WTC11 (cell line): ENCODE data around the gene AUP1. TPM values are rescaled to one million over a fixed set of nuclear protein-coding genes. Genes with fewer than 3 reads are reported as not detected.

Experiments
- ATAC-seq: fragments of 200-7000 bp; cut with Tn5 transposase; 2 replicates; pipeline ENCODE4 v1.10.0; 2021; ENCODE audit warnings: mild to moderate bottlenecking, moderate library complexity
- CTCF ChIA-PET: fragments of 300-600 bp; sonication (Branson Sonifier 250); formaldehyde crosslinking; loops from one replicate; lab custom pipeline; 2021; ENCODE audit warnings: antibody characterized with exemption; lab: Charles Lee
- POLR2A ChIA-PET: fragments of 350-600 bp; sonication (Branson Sonifier 250); formaldehyde crosslinking; loops from one replicate; lab custom pipeline; 2021; ENCODE audit warnings: antibody characterized with exemption; lab: Charles Lee
- DNase-seq: peaks from one replicate; pipeline ENCODE4 v3.0.0; 2021; ENCODE audit warnings: low spot score
- H3K27ac Mint-ChIP-seq: 2 replicates; pipeline ENCODE4 v1.8.0; 2021; ENCODE audit warnings: mixed read lengths
- H3K27me3 Mint-ChIP-seq: 2 replicates; pipeline ENCODE4 v1.8.0; 2021; ENCODE audit warnings: low read depth, mild to moderate bottlenecking, moderate library complexity, mixed read lengths
- H3K36me3 Mint-ChIP-seq: 2 replicates; pipeline ENCODE4 v1.8.0; 2021; ENCODE audit warnings: mixed read lengths
- H3K4me1 Mint-ChIP-seq: 2 replicates; pipeline ENCODE4 v1.8.0; 2022; ENCODE audit warnings: mixed read lengths
- H3K4me3 Mint-ChIP-seq: 2 replicates; pipeline ENCODE4 v1.8.0; 2021; ENCODE audit warnings: mild to moderate bottlenecking, moderate library complexity, mixed read lengths
- H3K9me3 Mint-ChIP-seq: 2 replicates; pipeline ENCODE4 v1.8.0; 2021; ENCODE audit warnings: mixed read lengths
- CREB1 ChIP-seq: sonication (generic); formaldehyde crosslinking; IDR thresholded peaks from 2 replicates; pipeline ENCODE4 v1.8.0; 2023; ENCODE audit warnings: mild to moderate bottlenecking, missing genetic modification reagents
- EMX1 ChIP-seq: fragments of 250-450 bp; sonication (Bioruptor Pico); IDR thresholded peaks from 2 replicates; pipeline ENCODE4 v1.8.0; 2021; ENCODE audit warnings: mild to moderate bottlenecking
- ESRRA ChIP-seq: sonication (generic); formaldehyde crosslinking; IDR thresholded peaks from 2 replicates; pipeline ENCODE4 v1.8.1; 2022; ENCODE audit warnings: mild to moderate bottlenecking, missing genetic modification reagents, borderline replicate concordance
- FOXK1 ChIP-seq: sonication (generic); formaldehyde crosslinking; IDR thresholded peaks from 2 replicates; pipeline ENCODE4 v1.8.0; 2022; ENCODE audit warnings: mild to moderate bottlenecking, moderate library complexity, missing genetic modification reagents
- GABPB1 ChIP-seq: sonication (generic); formaldehyde crosslinking; IDR thresholded peaks from 2 replicates; pipeline ENCODE4 v1.8.1; 2023; ENCODE audit warnings: mild to moderate bottlenecking, missing genetic modification reagents
- MYBL2 ChIP-seq: sonication (generic); formaldehyde crosslinking; IDR thresholded peaks from 2 replicates; pipeline ENCODE4 v1.8.1; 2023; ENCODE audit warnings: mild to moderate bottlenecking, moderate library complexity, missing genetic modification reagents
- NR1H2 ChIP-seq: sonication (generic); formaldehyde crosslinking; IDR thresholded peaks from 2 replicates; pipeline ENCODE4 v1.9.0; 2021; ENCODE audit warnings: mild to moderate bottlenecking, moderate library complexity, missing genetic modification reagents
- SP1 ChIP-seq: sonication (generic); formaldehyde crosslinking; conservative IDR thresholded peaks from 2 replicates; pipeline ENCODE4 v1.8.1; 2022; ENCODE audit warnings: missing genetic modification reagents
- ZNF671 ChIP-seq: fragments of 250-450 bp; sonication (Bioruptor Pico); IDR thresholded peaks from 2 replicates; pipeline ENCODE4 v1.8.0; 2021; ENCODE audit warnings: mild to moderate bottlenecking
- total RNA-seq: library from RNA; stranded (reverse); gene quantifications from 3 replicates; pipeline ENCODE4 v1.2.3, GENCODE V29; 2021
- TF ChIP-seq, protein P1 (sequence below): sonication (generic); formaldehyde crosslinking; IDR thresholded peaks from 2 replicates; pipeline ENCODE4 v1.8.1; 2022; ENCODE audit warnings: mild to moderate bottlenecking, moderate library complexity, missing genetic modification reagents
- TF ChIP-seq, protein P2 (sequence below): sonication (generic); formaldehyde crosslinking; IDR thresholded peaks from 2 replicates; pipeline ENCODE4 v1.8.0; 2022; ENCODE audit warnings: mild to moderate bottlenecking, missing genetic modification reagents
- TF ChIP-seq, protein P3 (sequence below): sonication (generic); formaldehyde crosslinking; conservative IDR thresholded peaks from 2 replicates; pipeline ENCODE4 v1.8.1; 2023; ENCODE audit warnings: mild to moderate bottlenecking, low read depth, missing genetic modification reagents, moderate library complexity
- TF ChIP-seq, protein P4 (sequence below): fragments of 250-450 bp; sonication (Bioruptor Pico); IDR thresholded peaks from 2 replicates; pipeline ENCODE4 v1.9.0; 2021; ENCODE audit warnings: mild to moderate bottlenecking
- TF ChIP-seq, protein P5 (sequence below): sonication (generic); formaldehyde crosslinking; IDR thresholded peaks from 2 replicates; pipeline ENCODE4 v1.8.1; 2023; ENCODE audit warnings: mild to moderate bottlenecking, missing genetic modification reagents, moderate library complexity
- TF ChIP-seq, protein P6 (sequence below): sonication (generic); formaldehyde crosslinking; IDR thresholded peaks from 2 replicates; pipeline ENCODE4 v1.8.1; 2022; ENCODE audit warnings: missing genetic modification reagents, borderline replicate concordance
- TF ChIP-seq, protein P7 (sequence below): fragments of 250-450 bp; sonication (Bioruptor Pico); IDR thresholded peaks from 2 replicates; pipeline ENCODE4 v1.8.0; 2021; ENCODE audit warnings: mild to moderate bottlenecking

Gene AUP1
- total RNA-seq, 1 experiment from 2014 or later = 84.9 TPM

DNA sequence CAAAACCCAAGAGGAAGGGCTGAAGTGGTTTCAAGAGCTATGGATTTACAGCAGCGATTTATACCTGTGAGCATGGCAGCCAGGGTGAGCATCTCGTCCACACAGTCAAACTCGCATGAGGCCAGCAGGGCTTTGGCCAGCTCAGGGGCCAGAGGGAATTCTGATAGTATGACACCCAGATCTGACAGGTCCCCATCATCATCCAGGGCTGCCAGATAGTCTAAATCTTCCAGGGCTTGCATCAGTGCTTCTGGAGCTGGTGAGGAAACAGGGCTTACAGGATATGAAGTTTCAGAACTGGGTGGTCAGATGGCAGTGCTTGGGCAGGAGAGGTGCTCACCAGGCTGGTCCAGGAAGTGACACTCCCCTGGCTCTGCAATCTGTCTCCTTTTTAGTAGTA, 7.0 kb downstream of the AUP1 start (continued):
- TF ChIP-seq, protein P1, sequence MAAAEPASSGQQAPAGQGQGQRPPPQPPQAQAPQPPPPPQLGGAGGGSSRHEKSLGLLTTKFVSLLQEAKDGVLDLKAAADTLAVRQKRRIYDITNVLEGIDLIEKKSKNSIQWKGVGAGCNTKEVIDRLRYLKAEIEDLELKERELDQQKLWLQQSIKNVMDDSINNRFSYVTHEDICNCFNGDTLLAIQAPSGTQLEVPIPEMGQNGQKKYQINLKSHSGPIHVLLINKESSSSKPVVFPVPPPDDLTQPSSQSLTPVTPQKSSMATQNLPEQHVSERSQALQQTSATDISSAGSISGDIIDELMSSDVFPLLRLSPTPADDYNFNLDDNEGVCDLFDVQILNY = no peak
- TF ChIP-seq ESRRA (CRISPR knock-in tag) = no peak
- no peak for TF ChIP-seq GABPB1
- TF ChIP-seq, protein P2, sequence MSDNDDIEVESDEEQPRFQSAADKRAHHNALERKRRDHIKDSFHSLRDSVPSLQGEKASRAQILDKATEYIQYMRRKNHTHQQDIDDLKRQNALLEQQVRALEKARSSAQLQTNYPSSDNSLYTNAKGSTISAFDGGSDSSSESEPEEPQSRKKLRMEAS (CRISPR knock-in tag) = no peak
- TF ChIP-seq SP1 = no peak
- TF ChIP-seq, protein P3, sequence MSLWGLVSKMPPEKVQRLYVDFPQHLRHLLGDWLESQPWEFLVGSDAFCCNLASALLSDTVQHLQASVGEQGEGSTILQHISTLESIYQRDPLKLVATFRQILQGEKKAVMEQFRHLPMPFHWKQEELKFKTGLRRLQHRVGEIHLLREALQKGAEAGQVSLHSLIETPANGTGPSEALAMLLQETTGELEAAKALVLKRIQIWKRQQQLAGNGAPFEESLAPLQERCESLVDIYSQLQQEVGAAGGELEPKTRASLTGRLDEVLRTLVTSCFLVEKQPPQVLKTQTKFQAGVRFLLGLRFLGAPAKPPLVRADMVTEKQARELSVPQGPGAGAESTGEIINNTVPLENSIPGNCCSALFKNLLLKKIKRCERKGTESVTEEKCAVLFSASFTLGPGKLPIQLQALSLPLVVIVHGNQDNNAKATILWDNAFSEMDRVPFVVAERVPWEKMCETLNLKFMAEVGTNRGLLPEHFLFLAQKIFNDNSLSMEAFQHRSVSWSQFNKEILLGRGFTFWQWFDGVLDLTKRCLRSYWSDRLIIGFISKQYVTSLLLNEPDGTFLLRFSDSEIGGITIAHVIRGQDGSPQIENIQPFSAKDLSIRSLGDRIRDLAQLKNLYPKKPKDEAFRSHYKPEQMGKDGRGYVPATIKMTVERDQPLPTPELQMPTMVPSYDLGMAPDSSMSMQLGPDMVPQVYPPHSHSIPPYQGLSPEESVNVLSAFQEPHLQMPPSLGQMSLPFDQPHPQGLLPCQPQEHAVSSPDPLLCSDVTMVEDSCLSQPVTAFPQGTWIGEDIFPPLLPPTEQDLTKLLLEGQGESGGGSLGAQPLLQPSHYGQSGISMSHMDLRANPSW = no peak
- TF ChIP-seq CREB1 = no peak
- TF ChIP-seq, protein P4, sequence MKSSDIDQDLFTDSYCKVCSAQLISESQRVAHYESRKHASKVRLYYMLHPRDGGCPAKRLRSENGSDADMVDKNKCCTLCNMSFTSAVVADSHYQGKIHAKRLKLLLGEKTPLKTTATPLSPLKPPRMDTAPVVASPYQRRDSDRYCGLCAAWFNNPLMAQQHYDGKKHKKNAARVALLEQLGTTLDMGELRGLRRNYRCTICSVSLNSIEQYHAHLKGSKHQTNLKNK (CRISPR knock-in tag) = no peak
- no peak for TF ChIP-seq ZNF671

DNA sequence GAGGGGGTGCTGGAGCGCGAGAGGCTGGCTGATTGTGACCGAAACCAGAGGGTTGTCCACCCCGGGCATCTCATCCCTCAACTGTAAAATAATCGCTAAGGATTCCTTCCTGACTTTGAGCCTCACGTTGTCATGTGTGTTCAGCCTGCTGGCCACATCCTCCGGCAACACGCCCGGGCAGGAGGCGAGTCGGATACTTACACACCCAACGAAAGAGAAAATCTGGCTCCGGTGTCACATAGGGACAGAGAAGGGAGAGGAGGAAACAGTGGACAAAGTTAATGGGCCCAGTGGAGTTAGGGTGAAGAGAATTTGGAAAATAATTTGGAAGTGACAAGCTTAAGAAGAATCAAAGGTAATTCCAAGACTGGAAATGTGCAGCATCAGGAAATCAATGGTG, 12.9 kb downstream of the AUP1 start:
- DNase-seq (no peak), ATAC-seq (no peak)
- Mint-ChIP-seq H3K36me3 (peaks cover 9% of the 10 kb centered on the region), H3K4me3 (no peak overlapping the region), H3K4me1 (peaks cover 16% of the 10 kb centered on the region), H3K27ac (no peak overlapping the region), H3K27me3 (peaks cover 98% of the 10 kb centered on the region), H3K9me3 (peaks cover 8% of the 10 kb centered on the region)
- TF ChIP-seq, protein P5, sequence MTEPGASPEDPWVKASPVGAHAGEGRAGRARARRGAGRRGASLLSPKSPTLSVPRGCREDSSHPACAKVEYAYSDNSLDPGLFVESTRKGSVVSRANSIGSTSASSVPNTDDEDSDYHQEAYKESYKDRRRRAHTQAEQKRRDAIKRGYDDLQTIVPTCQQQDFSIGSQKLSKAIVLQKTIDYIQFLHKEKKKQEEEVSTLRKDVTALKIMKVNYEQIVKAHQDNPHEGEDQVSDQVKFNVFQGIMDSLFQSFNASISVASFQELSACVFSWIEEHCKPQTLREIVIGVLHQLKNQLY (CRISPR knock-in tag) = no peak
- TF ChIP-seq, protein P6, sequence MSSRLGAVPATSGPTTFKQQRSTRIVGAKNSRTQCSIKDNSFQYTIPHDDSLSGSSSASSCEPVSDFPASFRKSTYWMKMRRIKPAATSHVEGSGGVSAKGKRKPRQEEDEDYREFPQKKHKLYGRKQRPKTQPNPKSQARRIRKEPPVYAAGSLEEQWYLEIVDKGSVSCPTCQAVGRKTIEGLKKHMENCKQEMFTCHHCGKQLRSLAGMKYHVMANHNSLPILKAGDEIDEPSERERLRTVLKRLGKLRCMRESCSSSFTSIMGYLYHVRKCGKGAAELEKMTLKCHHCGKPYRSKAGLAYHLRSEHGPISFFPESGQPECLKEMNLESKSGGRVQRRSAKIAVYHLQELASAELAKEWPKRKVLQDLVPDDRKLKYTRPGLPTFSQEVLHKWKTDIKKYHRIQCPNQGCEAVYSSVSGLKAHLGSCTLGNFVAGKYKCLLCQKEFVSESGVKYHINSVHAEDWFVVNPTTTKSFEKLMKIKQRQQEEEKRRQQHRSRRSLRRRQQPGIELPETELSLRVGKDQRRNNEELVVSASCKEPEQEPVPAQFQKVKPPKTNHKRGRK (CRISPR knock-in tag) = 0 out of 2 replicates have a peak, but pooled peaks have one; percentile 12
- TF ChIP-seq EMX1 (CRISPR knock-in tag) (no peak), MYBL2 (no peak), NR1H2 (CRISPR knock-in tag) (no peak), CREB1 (no peak), FOXK1 (no peak)
- TF ChIP-seq, protein P7, sequence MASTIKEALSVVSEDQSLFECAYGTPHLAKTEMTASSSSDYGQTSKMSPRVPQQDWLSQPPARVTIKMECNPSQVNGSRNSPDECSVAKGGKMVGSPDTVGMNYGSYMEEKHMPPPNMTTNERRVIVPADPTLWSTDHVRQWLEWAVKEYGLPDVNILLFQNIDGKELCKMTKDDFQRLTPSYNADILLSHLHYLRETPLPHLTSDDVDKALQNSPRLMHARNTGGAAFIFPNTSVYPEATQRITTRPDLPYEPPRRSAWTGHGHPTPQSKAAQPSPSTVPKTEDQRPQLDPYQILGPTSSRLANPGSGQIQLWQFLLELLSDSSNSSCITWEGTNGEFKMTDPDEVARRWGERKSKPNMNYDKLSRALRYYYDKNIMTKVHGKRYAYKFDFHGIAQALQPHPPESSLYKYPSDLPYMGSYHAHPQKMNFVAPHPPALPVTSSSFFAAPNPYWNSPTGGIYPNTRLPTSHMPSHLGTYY (CRISPR knock-in tag) = no peak
- POLR2A ChIA-PET = interaction anchor here (1.0 to 1.1 kb wide), 3 partner anchors 8 to 70 kb away, joined by 3 to 8 read pairs (median 4); no protein-coding TSS in a partner anchor
- CTCF ChIA-PET = interaction anchor here (0.6 to 1.9 kb wide), 5 partner anchors 10 to 34 kb away, joined by 3 to 8 read pairs (median 4); partner anchors contain the start of genes AUP1, CCDC142, DQX1 and HTRA2
